ENCODE results near the gene PRODH2. TPM values are rescaled to one million over a fixed set of nuclear protein-coding genes. Genes with fewer than 3 reads are reported as not detected.

Gene PRODH2, protein sequence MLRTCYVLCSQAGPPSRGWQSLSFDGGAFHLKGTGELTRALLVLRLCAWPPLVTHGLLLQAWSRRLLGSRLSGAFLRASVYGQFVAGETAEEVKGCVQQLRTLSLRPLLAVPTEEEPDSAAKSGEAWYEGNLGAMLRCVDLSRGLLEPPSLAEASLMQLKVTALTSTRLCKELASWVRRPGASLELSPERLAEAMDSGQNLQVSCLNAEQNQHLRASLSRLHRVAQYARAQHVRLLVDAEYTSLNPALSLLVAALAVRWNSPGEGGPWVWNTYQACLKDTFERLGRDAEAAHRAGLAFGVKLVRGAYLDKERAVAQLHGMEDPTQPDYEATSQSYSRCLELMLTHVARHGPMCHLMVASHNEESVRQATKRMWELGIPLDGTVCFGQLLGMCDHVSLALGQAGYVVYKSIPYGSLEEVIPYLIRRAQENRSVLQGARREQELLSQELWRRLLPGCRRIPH
- total RNA-seq (2021) (not detected in 2 replicates), Bru-seq, nascent RNA (not detected), BruChase-seq, experiment 1, labeled RNA remaining after a 2-hour chase (not detected), BruChase-seq, experiment 2, labeled RNA remaining after a 6-hour chase (percentile 3 among the genes with signal in this experiment)
- long read RNA-seq, result 0 reads

GRCh38 chr19:35812220-35813042 is at the start of gene PRODH2:
TSS of gene PRODH2 (minus strand) at chr19:35812845. CDS start at chr19:35812805, 40 bp downstream.
- POLR2A ChIA-PET (ENCODE audit: low non-redundant PET), result no interaction called here
- CTCF ChIA-PET, result no interaction called here
- DNase-seq (ENCODE audit: low spot score), result no peak

DNA sequence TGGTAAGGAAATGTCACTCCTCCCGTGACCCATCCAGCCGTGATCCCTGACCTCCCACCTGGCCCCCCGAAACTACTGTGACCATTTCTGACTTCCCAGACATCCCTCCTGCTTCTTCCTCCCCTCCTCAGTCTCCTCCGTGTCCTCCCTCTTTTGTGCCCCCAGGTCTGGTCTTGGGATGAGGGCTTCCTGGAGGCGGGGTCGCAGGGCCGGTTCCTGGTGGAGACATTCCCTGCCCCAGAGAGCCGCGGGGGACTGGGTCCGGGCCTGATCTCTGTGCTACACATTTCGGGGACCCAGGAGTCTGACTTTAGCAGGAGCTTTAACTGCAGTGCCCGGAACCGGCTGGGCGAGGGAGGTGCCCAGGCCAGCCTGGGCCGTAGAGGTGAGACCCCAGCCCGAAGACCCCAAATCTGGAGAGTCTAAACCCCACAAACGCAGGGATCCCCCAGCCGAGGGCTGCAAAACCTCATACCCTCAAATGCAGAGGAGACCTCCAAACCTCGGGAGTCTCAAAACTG is 49.1 kb upstream of the PRODH2 start:
- no peak overlapping the region for H3K4me3 ChIP-seq (ENCODE audit: low read depth, low read length, poor library complexity, severe bottlenecking)

More at GRCh38 chr19:35812220-35813042, at the start of gene PRODH2:
- no peak for TF ChIP-seq EZH2 (IDR thresholded peaks at IDR 0.05; ENCODE audit: borderline replicate concordance, low read depth, low read length, poor library complexity, severe bottlenecking)
- TF ChIP-seq, protein P1, sequence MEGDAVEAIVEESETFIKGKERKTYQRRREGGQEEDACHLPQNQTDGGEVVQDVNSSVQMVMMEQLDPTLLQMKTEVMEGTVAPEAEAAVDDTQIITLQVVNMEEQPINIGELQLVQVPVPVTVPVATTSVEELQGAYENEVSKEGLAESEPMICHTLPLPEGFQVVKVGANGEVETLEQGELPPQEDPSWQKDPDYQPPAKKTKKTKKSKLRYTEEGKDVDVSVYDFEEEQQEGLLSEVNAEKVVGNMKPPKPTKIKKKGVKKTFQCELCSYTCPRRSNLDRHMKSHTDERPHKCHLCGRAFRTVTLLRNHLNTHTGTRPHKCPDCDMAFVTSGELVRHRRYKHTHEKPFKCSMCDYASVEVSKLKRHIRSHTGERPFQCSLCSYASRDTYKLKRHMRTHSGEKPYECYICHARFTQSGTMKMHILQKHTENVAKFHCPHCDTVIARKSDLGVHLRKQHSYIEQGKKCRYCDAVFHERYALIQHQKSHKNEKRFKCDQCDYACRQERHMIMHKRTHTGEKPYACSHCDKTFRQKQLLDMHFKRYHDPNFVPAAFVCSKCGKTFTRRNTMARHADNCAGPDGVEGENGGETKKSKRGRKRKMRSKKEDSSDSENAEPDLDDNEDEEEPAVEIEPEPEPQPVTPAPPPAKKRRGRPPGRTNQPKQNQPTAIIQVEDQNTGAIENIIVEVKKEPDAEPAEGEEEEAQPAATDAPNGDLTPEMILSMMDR (conservative IDR thresholded peaks at IDR 0.05; ENCODE audit: low read depth, low read length), result no peak
- Histone ChIP-seq H3K9me3 (ENCODE audit: low read depth, low read length, poor library complexity, severe bottlenecking) (no peaks in the 10 kb centered on the region), H3K27ac (ENCODE audit: low read depth, low read length, poor library complexity, severe bottlenecking) (no peak within 1 kb of the TSS), H3K4me1 (ENCODE audit: insufficient read depth, low read length, poor library complexity, severe bottlenecking) (no peaks in the 10 kb centered on the region), H3K36me3 (ENCODE audit: insufficient read depth, low read length, poor library complexity, severe bottlenecking) (no peaks in the 10 kb centered on the region), H3K4me3 (ENCODE audit: low read depth, low read length, poor library complexity, severe bottlenecking) (no peak within 1 kb of the TSS), H3K27me3 (replicated peaks; ENCODE audit: insufficient read depth, low read depth, low read length, poor library complexity) (no peaks in the 10 kb centered on the region)
- intact Hi-C loops (cut with micrococcal nuclease; ENCODE audit: unreplicated experiment), result no loop called here
- BruUV-seq (replicated peaks), result no TSS peak

More for the DNA sequence above, 49.1 kb upstream of the PRODH2 start:
- intact Hi-C loops (cut with micrococcal nuclease; ENCODE audit: unreplicated experiment), result no loop called here
- Histone ChIP-seq H3K36me3 (ENCODE audit: insufficient read depth, low read length, poor library complexity, severe bottlenecking) (no peaks in the 10 kb centered on the region), H3K27me3 (replicated peaks; ENCODE audit: insufficient read depth, low read depth, low read length, poor library complexity) (peaks cover 10% of the 10 kb centered on the region), H3K27ac (ENCODE audit: low read depth, low read length, poor library complexity, severe bottlenecking) (no peak overlapping the region), H3K9me3 (ENCODE audit: low read depth, low read length, poor library complexity, severe bottlenecking) (no peaks in the 10 kb centered on the region), H3K4me1 (ENCODE audit: insufficient read depth, low read length, poor library complexity, severe bottlenecking) (no peaks in the 10 kb centered on the region)
- no peak for DNase-seq (ENCODE audit: low spot score)
- BruUV-seq (replicated peaks), result no TSS peak
- TF ChIP-seq EZH2 (IDR thresholded peaks at IDR 0.05; ENCODE audit: borderline replicate concordance, low read depth, low read length, poor library complexity, severe bottlenecking), result no peak
- TF ChIP-seq, protein P1 (conservative IDR thresholded peaks at IDR 0.05; ENCODE audit: low read depth, low read length), result no peak
- ChIA-PET CTCF (no interaction called here), POLR2A (ENCODE audit: low non-redundant PET) (no interaction called here)
